GM19043 (cell line): ENCODE measurements around the gene TMEM44.
"Not testable (repeated sequence)": the region's sequence is repeated elsewhere in the genome, so short reads cannot be mapped to it uniquely, and the experiment has no call there.

Experiments
- ATAC-seq: cut with Tn5 transposase; IDR thresholded peaks from one replicate; pipeline ENCODE4 v1.9.1; 2021; ENCODE audit warnings: low read depth; ENCODE audit not compliant: unreplicated experiment

The TMEM44 gene

DNA sequence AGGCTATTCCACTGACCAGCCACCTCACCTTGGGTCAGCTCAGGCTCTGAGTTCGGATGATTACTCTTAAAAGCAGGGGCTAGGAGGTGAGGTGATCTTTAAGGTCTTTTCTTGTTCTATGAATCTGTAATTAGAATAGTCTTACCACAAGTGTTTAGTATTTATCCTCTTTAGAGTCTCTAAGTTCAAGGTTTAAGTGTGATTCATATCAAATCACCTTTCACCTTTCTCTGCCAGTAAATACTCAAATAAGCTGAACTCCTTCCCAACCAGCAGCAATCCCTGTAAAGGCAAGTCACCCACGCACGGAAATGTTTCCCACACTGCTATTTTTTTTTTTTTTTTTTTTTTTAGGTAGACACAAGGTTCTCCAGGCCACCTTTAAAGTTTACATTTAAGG, 14.5 kb upstream of the TMEM44 start:
- no peak for ATAC-seq

- no peak for ATAC-seq
Observed at GRCh38 chr3:194642769-194643168, 9.6 kb upstream of the TMEM44 start.

- ATAC-seq = no peak
Observed at GRCh38 chr3:194640829-194641228, 7.6 kb upstream of the TMEM44 start.

DNA sequence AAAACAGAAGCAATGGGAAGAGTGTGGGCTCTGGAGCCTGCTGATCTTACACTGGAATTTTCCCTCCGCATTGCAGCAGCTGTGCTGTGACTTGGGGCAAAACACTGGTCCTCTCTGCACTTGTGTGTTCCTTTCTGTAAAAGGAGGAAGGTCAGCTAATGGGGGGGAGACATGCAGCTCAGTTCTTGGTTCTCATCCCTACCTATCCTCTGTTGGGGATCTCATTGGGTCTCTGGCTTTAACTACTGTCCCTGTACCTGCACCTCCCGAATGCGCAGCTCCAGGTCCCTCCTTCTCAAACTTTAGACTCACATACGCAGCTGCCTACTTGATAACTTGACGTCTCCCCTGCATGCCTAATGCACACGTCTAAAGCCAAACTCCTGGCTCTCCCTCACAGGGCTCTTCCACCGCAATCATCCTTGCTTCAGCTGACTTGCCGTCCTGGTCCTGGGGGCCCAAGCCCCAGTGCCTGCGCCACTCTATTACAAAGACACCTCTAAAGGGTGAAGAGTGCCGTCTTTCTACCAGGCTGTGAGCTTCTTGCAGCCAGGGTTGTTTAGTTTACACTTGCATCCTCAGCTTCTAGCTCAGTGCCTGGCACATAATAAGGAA, 5.9 kb upstream of the TMEM44 start:
- ATAC-seq = no peak

- ATAC-seq = no peak
Observed at GRCh38 chr3:194637541-194638400, 4.6 kb upstream of the TMEM44 start.

DNA sequence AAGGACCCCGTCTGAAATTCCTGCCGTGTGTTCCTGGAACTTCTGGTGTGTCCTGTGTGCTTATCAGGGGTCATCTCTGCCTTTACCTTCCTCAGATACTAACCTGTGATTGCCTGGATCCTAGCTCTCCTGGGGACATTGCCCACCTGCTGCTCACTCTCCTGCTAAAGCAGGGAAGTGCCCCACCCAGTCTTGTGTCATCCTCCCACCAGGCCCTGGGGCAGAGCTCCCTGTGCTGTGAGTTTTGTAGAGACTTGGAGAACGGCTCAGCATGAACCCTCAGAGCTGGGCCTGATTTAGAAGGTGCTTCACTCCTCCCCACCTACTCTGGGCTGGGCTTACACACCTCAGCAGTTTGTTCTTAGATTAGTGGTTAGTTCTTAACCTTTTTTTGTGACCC, 3.8 kb upstream of the TMEM44 start:
- ATAC-seq = no peak

DNA sequence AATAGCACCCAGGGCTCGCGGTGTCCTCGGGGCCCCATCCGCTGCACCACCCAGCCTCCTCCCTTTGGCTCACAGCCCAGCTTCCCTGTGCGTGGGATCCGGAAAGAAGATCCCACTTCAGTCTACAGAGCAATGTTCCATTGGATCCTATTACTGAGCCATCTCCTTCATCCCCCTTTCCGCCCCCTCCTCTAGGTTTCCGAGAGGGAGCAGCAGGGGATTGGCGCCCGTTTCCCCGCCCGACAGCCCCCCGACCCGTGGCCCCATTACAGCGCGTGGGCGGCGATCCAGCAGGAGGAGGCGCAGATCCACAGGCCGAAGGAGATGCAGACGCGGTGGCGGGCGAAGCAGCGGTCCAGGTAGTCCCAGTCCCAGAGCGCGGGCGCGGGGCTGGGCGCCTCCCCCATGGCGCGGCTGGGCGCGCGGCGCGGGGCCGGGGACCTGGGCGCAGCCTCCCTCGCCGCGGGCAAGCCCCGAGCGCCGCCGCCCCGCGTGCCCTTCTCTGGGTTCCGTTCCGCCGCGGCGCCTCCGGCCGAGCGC, 340 bp downstream of the TMEM44 start:
- peak; percentile 51 for ATAC-seq

DNA sequence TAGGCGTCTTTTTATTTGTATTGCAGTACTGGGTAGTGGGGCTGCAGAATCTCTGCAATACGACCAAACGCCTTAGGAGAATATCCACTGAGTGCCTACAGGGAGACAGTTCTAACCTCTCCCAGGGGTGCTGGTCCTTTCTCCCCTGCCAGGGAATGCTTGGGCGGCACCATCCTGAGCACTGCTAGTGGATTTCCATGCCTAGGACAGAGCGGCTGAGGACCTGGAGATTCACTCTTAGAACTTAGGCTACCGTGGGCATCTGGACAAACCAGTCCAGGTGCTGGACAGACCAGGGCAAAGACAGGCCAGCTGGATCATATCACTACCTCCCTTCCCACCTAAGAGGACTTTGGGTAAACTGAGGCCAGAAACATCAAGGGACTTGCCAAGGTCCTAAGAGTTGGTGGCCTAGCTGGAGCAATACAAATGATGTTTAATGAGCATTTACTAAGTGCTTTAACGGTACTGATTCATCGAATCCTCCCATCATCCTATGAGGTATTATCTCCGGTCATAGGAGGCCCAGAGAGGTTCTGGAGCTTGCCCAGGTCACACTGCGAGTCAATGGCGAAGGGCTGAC, 902 bp downstream of the TMEM44 start:
- no peak for ATAC-seq

- ATAC-seq = no peak
Observed at GRCh38 chr3:194631696-194632095, 1.5 kb downstream of the TMEM44 start.

GRCh38 chr3:194630681-194631080, 2.5 kb downstream of the TMEM44 start:
- not testable (repeated sequence) for ATAC-seq

- ATAC-seq = no peak
Observed at GRCh38 chr3:194624956-194625355, 8.3 kb downstream of the TMEM44 start.

DNA sequence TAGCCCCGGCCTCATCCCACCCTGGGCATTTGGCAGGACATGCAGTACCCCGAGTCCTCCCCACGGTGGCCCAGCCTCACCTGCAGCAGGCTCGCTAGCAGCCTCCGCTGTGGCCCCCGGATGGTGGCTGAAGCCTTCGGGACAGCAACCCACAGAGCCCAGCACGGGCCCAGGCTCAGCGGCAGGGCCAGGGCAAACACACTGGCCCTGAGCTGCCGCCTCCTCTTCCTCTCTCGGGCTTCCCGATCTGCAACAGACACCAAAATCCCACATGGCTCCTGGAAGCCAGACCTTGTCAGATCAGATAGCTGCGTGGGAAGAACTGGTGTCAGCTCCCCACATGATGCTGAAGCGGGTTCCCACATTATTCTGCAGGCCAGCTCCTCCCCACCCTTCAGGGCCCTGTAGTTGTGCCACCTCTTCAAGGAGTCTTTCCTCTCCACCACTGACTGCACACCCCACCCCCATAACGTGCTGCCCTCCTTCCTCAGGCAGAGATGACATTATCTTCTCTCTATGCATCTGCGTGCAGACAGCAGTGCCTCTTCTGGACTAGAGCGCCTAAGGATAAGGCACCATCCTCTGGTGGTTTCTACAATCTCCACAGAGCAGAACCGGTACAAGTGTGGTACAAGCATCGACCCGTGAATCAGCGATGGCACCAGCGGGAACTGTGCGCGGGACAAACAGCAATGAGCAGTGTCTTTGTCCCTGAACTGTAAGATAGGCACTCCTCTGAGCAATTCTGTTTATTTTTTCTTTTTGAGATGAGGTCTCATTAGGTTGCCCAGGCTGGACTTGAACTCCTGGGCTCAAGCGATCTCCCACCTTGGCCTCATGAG, 9.5 kb downstream of the TMEM44 start:
- no peak for ATAC-seq

GRCh38 chr3:194622621-194623340, 10.4 kb downstream of the TMEM44 start:
- ATAC-seq = no peak

- ATAC-seq = no peak
Observed at GRCh38 chr3:194621947-194622346, 11.3 kb downstream of the TMEM44 start.

DNA sequence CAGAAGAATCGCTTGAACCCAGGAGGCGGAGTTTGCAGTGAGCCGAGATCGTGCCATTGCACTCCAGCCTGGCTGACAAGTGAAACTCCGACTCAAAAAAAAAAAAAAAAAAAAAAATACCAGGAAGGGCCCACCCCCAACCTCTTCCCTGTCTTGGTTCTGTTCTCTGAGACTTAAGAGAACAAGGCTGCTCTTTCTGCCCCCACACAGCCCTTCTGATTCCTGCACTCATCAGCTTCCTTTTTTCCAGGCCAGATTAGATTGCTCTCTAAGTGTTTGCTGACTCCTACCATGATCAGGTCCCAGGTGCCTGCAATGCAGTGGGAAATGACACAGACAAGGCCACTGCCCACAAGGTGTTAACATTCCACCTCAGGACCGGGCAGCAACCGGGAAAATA, 13.0 kb downstream of the TMEM44 start:
- ATAC-seq = no peak

DNA sequence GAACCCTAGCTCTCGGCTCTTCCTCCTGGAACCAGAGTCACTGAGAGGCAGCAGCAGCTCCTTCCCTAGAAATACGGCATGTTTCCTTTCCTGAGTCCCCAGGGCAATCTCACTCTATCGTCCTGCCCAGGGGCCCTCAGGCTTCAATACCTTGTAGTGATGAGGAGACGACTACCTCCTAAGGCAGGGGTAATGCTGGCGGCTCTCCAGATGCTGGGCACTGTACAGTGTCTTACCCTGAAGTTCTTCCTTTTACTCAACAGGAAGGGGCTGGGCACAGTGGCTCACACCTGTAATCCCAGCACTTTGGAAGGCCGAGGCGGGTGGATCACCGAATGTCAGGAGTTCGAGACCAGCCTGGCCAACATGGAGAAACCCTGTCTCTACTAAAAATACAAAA, 13.5 kb downstream of the TMEM44 start:
- no peak for ATAC-seq

DNA sequence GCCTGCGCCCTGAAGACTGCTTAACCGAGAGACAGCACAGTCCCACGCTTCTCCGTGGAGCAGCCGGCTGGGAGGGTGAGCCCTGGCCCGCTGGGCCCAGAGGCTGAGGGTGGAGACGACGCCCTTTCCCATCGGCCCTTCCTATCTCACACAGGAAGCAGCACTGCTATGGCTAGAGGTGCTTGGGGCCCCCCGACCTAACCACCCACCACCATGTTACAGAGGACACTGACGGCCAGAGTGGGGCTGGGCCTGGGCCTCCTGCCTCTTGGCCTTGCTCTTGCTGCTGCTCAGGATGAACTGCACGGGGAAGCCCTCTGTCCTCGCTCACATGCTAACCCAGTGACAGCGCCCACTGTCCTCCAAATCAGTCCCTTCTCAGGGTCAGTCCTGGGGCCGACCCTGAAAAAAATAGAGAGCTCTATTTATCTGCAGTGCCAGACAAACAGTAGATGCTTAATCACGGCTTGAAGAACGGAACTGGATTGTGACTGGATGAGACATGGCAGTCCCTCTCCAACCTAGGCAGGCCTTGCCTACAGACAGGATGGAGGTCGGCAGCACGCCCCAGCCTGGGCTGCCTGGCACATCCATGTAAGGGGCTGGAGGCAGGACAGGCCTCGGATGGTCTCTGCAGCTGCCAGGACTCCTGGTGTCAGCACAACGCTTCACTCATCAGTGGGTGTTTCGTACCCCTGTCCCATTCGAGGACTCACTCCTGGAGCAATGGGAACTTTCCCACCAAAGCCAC, 14.2 kb downstream of the TMEM44 start:
- ATAC-seq = no peak

DNA sequence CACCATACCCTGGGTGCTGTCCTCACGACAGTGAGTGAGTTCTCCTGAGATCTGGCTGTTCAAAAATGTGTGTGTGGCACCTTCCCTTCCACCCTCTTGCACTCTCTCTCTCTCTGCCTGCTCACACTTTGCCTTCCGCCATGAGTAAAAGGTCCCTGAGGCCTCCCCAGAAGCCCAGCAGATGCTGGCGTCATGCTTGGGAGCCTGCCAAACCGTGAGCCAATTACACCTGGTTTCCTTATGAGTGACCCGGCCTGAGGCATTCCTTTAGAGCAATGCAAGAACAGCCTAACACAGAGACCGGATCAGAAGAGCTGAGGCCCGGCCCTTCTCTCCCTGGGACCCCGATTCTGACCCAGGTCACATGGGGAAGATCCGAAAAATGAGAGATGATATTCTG, 15.4 kb downstream of the TMEM44 start:
- ATAC-seq = no peak

DNA sequence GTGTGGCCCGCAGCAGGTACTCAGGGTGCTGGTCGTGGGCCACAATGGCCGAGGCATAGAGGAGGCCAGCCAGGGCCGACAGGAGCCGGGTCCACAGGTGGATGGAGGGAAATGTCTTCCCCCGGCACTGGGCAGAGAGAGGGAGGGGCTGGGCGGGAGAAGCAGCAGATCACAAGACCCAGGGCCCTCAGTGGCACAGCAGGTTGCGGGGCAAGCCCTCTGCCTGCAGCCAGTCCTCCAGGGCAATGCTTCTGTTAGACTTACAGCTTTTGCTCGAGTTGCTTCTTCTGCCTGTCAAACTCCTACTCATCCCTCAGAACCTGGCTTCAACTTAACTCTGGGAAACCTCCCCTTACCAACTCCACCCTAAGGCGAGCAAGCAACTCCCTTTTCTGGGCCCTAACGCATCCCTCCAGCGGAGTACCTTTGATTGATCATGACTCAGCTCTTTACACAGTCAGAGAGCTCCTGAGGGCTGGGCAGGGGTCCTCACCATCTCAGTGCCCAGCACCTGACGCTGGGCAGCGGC, 16.0 kb downstream of the TMEM44 start:
- no peak for ATAC-seq
